ENCODE data around the gene MXD4.

- TF ChIP-seq CTCF (conservative IDR thresholded peaks at IDR 0.05) (no peak), ZFX (IDR thresholded peaks at IDR 0.05) (no peak)
Observed at GRCh38 chr4:2258091-2259035, 3.5 kb downstream of the MXD4 start.

Measured in C4-2B (cell line).